Measurements from ENCODE around the gene LIG1. TPM values are rescaled to one million over a fixed set of nuclear protein-coding genes. Genes with fewer than 3 reads are reported as not detected.
"Not testable (repeated sequence)": the region's sequence is repeated elsewhere in the genome, so short reads cannot be mapped to it uniquely, and the experiment has no call there.

The LIG1 gene
- polyA plus RNA-seq, 1 donor: 21.7 TPM

DNA sequence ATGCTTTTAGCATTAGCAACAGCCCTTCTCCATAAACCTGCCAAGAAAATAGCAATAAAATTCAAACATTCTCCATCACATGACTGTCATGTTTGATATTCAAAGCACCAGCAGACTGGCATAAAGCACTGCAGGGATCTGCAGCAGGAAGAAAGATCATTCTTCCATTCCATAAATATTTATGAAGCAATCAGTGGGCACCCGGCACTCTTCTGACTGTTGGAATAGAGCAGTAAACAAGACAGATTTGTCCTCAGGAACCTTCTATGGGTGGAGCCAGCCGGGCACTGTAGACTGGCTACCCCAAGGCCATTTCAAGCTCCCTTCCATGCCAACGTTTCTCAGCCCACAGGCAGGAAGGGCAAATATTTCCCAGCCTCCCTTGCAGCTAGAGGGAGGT is 85.1 kb downstream of the LIG1 start:
- no peak for DNase-seq (ENCODE audit: low read depth)

DNA sequence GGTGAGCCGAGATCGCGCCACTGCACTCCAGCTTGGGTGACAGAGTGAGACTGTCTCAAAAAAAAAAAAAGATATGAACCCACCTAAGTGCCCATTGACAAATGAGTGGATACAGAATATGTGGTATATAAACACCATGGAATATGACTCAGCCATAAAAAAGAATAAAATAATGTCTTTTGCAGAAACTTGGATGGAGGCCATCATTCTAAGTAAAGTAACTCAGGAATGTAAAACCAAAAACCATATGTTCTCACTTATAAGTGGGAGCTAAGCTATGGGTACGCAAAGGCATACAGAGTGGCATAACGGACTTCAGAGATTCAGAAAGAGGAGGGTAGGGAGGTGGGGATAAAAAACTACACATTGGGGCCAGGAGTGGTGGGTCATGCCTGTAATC is 89.0 kb downstream of the LIG1 start:
- no peak for DNase-seq (ENCODE audit: low read depth)

DNA sequence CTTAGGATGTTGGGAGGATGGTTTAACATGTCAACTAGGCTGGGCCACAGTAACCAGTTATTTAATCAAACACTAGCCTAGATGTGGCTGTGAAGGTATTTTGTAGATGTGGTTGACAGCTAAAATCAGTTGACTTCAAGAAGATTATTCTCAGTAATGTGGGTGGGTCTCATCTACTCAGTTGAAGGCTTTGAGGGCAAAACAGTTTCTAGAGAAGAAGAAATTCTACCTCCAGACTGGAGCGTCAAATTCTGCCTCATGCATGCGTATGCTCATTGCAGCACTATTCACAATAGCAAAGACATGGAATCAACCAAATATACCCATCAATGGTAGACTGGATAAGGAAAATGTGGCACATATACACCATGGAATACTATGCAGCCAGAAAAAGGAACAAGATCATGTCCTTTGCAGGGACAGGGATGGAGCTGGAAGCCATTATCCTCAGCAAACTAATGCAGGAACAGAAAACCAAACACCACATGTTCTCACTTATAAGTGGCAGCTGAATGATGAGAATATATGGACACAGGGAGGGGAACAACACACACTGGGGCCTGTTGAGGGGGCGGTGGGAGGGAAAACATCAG is 99.9 kb downstream of the LIG1 start:
- not testable (repeated sequence) for DNase-seq (ENCODE audit: low read depth)

DNA sequence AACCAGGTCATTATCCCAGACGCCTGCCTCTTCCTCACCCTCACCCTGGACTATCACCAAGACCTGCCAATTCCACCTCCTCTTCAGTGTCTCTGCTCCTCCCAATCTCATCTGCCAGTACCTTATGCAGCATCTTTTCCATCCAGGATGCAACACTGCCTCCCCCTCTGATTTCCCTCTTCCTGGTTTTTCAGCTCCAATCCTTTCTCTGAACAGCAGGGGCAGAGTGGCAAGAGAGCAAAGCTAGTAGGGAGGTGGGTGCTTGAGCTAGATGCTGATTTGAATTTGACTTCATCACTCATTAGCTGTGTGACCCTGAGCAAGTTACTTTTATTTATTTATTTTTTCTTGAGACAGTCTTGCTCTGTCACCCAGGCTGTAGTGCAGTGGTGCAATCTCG is 100.7 kb downstream of the LIG1 start:
- DNase-seq (ENCODE audit: low read depth): no peak

Other genes starting within 250 kb of the LIG1 start
- not detected for gene BSPH1, start 178.2 kb downstream of the LIG1 start, polyA plus RNA-seq (ENCODE audit: insufficient read length)
- not detected for gene ELSPBP1, start 175.7 kb downstream of the LIG1 start, polyA plus RNA-seq (ENCODE audit: insufficient read length)
- not detected for gene CABP5, start 126.3 kb downstream of the LIG1 start, polyA plus RNA-seq (ENCODE audit: insufficient read length)
- 61.7 TPM for gene PLA2G4C, start 59.5 kb downstream of the LIG1 start, polyA plus RNA-seq (ENCODE audit: insufficient read length)
- 4.5 TPM for gene ZSWIM9, start 336 bp upstream of the LIG1 start, polyA plus RNA-seq (ENCODE audit: insufficient read length)
- gene CARD8, start 85.6 kb upstream of the LIG1 start, polyA plus RNA-seq (ENCODE audit: insufficient read length): 36.1 TPM
- 1.9 TPM for gene ZNF114, start 99.7 kb upstream of the LIG1 start, polyA plus RNA-seq (ENCODE audit: insufficient read length)
- 143 TPM for gene EMP3, start 155.2 kb upstream of the LIG1 start, polyA plus RNA-seq (ENCODE audit: insufficient read length)
- 18.6 TPM for gene TMEM143, start 193.6 kb upstream of the LIG1 start, polyA plus RNA-seq (ENCODE audit: insufficient read length)
- gene SYNGR4, start 194.0 kb upstream of the LIG1 start, polyA plus RNA-seq (ENCODE audit: insufficient read length): not detected
- 109 TPM for gene KDELR1, start 221.2 kb upstream of the LIG1 start, polyA plus RNA-seq (ENCODE audit: insufficient read length)
- gene GRIN2D, start 223.3 kb upstream of the LIG1 start, polyA plus RNA-seq (ENCODE audit: insufficient read length): 1.4 TPM

Data from forelimb muscle (tissue), 1 donor.